MCF 10A (cell line): ENCODE data around the gene EYA3. TPM values are rescaled to one million over a fixed set of nuclear protein-coding genes. Genes with fewer than 3 reads are reported as not detected.
A peak's percentile ranks its signal among the peaks of the same experiment; 100 is the strongest.

Experiments
- BruUV-seq: library from RNA; stranded (reverse); fragments of 400-500 nt; replicated peaks from 2 replicates; lab custom pipeline; 2021; lab: Mats Ljungman, UMichigan
- CTCF ChIA-PET: fragments of 300-600 bp; sonication (Branson Sonifier 250); formaldehyde crosslinking; extraction: SDS; loops from one replicate; lab custom pipeline; 2021; ENCODE audit warnings: antibody characterized with exemption, inconsistent platforms; lab: Yijun Ruan, JAX
- POLR2A ChIA-PET: fragments of 300-600, 350-650 bp; sonication (Branson Sonifier 250); formaldehyde crosslinking; extraction: SDS; loops from one replicate; lab custom pipeline; 2020; ENCODE audit warnings: antibody characterized with exemption, inconsistent platforms; lab: Yijun Ruan, JAX
- DNase-seq: peaks from one replicate; pipeline ENCODE4 v3.0.0-alpha.2; 2018; ENCODE audit not compliant: unreplicated experiment
- H3K27ac Mint-ChIP-seq: one replicate; pipeline ENCODE4 v1.8.0; 2022; ENCODE audit warnings: mild to moderate bottlenecking, low read depth, mixed read lengths; ENCODE audit not compliant: unreplicated experiment
- H3K27me3 Mint-ChIP-seq: one replicate; pipeline ENCODE4 v1.8.0; 2022; ENCODE audit warnings: mixed read lengths; ENCODE audit not compliant: insufficient read depth, unreplicated experiment
- H3K36me3 Mint-ChIP-seq: one replicate; pipeline ENCODE4 v1.8.0; 2022; ENCODE audit warnings: mild to moderate bottlenecking, moderate library complexity, mixed read lengths; ENCODE audit not compliant: insufficient read depth, unreplicated experiment
- H3K4me1 Mint-ChIP-seq: one replicate; pipeline ENCODE4 v1.8.0; 2022; ENCODE audit warnings: mixed read lengths; ENCODE audit not compliant: insufficient read depth, unreplicated experiment
- H3K4me3 Mint-ChIP-seq: one replicate; pipeline ENCODE4 v1.8.0; 2022; ENCODE audit warnings: mild to moderate bottlenecking, moderate library complexity, mixed read lengths; ENCODE audit not compliant: unreplicated experiment
- H3K9me3 Mint-ChIP-seq: one replicate; pipeline ENCODE4 v1.8.0; 2022; ENCODE audit warnings: mixed read lengths; ENCODE audit not compliant: unreplicated experiment
- intact Hi-C: fragments of 100-400 bp; cut with micrococcal nuclease; formaldehyde crosslinking; loops from 2 replicates; pipeline ENCODE4 v1.14.1; 2022
- total RNA-seq: library from RNA; stranded (reverse); gene quantifications from 2 replicates; pipeline ENCODE4 v1.2.3, GENCODE V29; 2022
- TF ChIP-seq, protein P1 (sequence below): fragments of 200-600 bp; IDR thresholded peaks from one replicate; pipeline ENCODE4 v1.8.0; 2022; ENCODE audit warnings: antibody characterized with exemption, mild to moderate bottlenecking; ENCODE audit not compliant: unreplicated experiment

Gene EYA3
- total RNA-seq, 1 experiment from 2014 or later = 14.4 TPM

DNA sequence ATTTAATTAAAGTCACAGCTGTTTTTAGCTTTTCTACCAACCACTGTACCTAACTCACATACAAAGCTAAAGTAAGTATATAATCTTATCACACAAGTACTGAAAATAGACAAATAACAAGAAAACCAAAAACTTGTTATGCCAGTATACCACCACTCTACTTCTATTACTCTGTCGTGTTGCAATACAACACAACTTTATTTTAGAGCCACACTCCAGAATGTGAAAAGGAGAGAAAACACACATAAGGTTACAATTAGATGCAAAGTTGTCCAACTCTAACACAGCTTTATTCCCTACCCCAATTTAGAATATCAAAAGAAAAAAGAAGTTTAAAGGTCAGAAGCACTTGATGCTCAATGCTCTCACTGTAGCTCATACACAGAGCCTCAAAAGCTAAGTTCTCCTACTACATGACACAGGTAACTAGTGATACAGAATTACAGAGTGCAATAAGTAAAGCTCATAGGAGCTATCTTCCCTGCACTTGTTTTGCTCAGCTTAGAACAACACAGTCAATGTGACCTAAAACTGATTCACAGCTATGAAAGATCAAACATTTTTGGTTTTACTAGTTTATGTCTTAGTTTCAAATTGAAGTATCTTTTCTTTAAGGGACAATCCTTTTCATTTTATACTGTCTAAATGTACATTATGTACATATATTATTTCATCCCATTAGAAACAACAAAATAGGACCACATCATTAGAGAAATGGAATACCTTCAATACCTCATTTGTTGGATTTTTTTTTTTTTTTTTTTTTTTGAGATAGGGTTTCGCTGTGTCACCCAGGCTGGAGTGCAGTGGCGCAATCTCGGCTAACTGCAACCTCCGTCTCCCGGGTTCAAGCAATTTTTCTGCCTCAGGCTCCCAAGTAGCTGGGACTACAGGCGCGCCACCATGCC, 29.2 kb downstream of the EYA3 start:
- peaks cover 12% of the 10 kb centered on the region for H3K36me3 Mint-ChIP-seq
- peak overlapping the region; percentile 23 for H3K4me3 Mint-ChIP-seq
- no peak overlapping the region for H3K27ac Mint-ChIP-seq
- DNase-seq = no peak
- ChIA-PET POLR2A (interaction anchor here (0.6 to 1.0 kb wide), 3 partner anchors 29 to 295 kb away, joined by 3 to 5 read pairs (median 5); partner anchors contain the start of gene EYA3), CTCF (interaction anchor here (0.6 to 1.6 kb wide), 3 partner anchors 29 to 150 kb away, joined by 3 to 5 read pairs (median 3); partner anchors contain the start of gene EYA3)
- no peaks in the 10 kb centered on the region for H3K27me3 Mint-ChIP-seq
- no peaks in the 10 kb centered on the region for H3K9me3 Mint-ChIP-seq
- BruUV-seq = no TSS peak
- peaks cover 6% of the 10 kb centered on the region for H3K4me1 Mint-ChIP-seq
- TF ChIP-seq, protein P1, sequence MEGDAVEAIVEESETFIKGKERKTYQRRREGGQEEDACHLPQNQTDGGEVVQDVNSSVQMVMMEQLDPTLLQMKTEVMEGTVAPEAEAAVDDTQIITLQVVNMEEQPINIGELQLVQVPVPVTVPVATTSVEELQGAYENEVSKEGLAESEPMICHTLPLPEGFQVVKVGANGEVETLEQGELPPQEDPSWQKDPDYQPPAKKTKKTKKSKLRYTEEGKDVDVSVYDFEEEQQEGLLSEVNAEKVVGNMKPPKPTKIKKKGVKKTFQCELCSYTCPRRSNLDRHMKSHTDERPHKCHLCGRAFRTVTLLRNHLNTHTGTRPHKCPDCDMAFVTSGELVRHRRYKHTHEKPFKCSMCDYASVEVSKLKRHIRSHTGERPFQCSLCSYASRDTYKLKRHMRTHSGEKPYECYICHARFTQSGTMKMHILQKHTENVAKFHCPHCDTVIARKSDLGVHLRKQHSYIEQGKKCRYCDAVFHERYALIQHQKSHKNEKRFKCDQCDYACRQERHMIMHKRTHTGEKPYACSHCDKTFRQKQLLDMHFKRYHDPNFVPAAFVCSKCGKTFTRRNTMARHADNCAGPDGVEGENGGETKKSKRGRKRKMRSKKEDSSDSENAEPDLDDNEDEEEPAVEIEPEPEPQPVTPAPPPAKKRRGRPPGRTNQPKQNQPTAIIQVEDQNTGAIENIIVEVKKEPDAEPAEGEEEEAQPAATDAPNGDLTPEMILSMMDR = no peak
- intact Hi-C loops = no loop called here

DNA sequence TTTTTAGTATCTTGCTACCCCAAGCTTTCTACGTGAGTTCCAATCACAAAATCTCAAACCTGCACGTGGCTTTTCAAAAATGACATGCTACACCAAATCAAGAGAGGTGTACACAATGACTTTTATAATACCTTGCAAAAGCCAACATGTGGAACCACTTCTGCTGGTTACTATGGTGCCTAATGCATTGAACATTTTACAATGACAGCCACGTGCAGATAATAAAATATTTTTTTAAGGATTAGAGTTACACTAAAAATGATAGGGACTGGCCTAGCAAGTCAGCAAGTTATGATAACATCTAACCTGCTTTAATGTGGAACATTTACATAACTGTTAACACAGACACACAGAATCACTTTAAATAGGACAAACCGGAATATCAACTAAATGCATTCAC, 30.2 kb downstream of the EYA3 start:
- ChIA-PET POLR2A (interaction anchor here (0.8 to 1.0 kb wide), 3 partner anchors 9 to 29 kb away, joined by 3 read pairs; no protein-coding TSS in a partner anchor), CTCF (interaction anchor here (0.6 kb wide), 1 partner anchor 97 kb away, joined by 3 read pairs; no protein-coding TSS in a partner anchor)
- TF ChIP-seq, protein P1 = no peak
- Mint-ChIP-seq H3K4me3 (no peak overlapping the region), H3K36me3 (peaks cover 12% of the 10 kb centered on the region), H3K9me3 (no peaks in the 10 kb centered on the region), H3K27me3 (no peaks in the 10 kb centered on the region), H3K27ac (no peak overlapping the region), H3K4me1 (peaks cover 6% of the 10 kb centered on the region)
- no peak for DNase-seq
- no TSS peak for BruUV-seq
- intact Hi-C loops = no loop called here

DNA sequence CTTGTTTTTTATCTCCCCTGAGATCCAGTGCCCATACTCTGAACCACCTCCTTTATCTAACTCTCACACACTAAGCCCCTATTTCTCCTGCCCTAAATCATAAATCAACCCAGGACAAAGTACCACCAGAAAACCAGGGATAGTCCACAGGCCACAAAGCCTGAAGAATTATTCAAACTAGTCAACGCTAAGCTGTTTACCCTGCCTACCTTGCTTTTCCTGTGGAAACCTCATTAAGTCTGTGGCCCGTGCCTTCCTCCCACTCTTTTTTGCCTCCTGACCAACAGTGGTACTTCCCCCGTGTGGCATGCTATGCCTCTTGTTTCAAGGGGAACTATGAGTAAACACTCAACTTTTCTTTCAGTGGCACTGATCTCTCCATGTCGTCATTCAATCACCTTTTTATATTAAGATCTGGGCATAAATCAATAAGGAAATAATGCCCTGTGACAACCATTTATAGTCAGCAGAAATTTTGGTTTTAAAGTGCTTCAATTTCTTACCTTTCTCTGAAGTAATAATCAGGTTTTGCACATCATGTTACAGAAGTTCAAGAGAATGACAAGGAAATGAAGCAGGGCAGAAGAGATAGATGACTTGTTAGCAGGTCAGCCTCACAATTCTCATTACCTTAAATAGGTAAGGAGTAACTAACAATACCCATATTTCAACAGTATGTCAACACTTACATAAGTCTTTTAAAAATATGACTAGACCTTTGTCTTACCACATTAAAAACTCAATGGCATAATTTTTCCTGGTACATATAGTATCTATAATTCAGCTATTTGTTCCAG, 32.1 kb downstream of the EYA3 start:
- CTCF ChIA-PET = interaction anchor here (0.5 kb wide), 1 partner anchor 8 kb away, joined by 5 read pairs; no protein-coding TSS in a partner anchor
- no peak overlapping the region for H3K27ac Mint-ChIP-seq
- intact Hi-C loops = no loop called here
- POLR2A ChIA-PET = interaction anchor here (0.8 to 1.0 kb wide), 4 partner anchors 9 to 32 kb away, joined by 3 to 4 read pairs (median 4); partner anchors contain the start of gene EYA3
- TF ChIP-seq, protein P1 = no peak
- H3K9me3 Mint-ChIP-seq = no peaks in the 10 kb centered on the region
- no peaks in the 10 kb centered on the region for H3K27me3 Mint-ChIP-seq
- H3K4me3 Mint-ChIP-seq = no peak overlapping the region
- no peak for DNase-seq
- no TSS peak for BruUV-seq
- H3K4me1 Mint-ChIP-seq = peaks cover 6% of the 10 kb centered on the region
- peaks cover 21% of the 10 kb centered on the region for H3K36me3 Mint-ChIP-seq
